MM.1S (cell line): ENCODE results near the gene SLC22A3.

Experiments
- CTCF ChIP-seq: fragments of 300-600 bp; sonication (generic); IDR thresholded peaks from 2 replicates; pipeline ENCODE4 v1.5.1; 2016; ENCODE audit warnings: antibody characterized with exemption, low read length, mixed read lengths
- EZH2 ChIP-seq: fragments of 300-600 bp; sonication (generic); optimal IDR thresholded peaks from 2 replicates; pipeline ENCODE3; 2017; ENCODE audit warnings: low read depth, mild to moderate bottlenecking, antibody characterized with exemption, low read length, mixed read lengths

- no peak for TF ChIP-seq CTCF
- TF ChIP-seq EZH2, result no peak
Measured at GRCh38 chr6:160419488-160419887, 71.3 kb downstream of the SLC22A3 start.
